Measurements from ENCODE around the gene ACER3. TPM values are rescaled to one million over a fixed set of nuclear protein-coding genes. Genes with fewer than 3 reads are reported as not detected.

ACER3 gene
- total and polyA plus RNA-seq, 2 donors (not counting 1 experiment from before 2014, with no cell fraction given): 3.3 to 12.9 TPM

- Histone ChIP-seq H3K27me3 (replicated peaks in 1 of 4; ENCODE audit: control extremely low read depth in 1 of 4, control insufficient read depth in 3 of 4, insufficient read depth in 4 of 4, low read length in 3 of 4) (peaks cover 0 to 3% (median 0%) of the 10 kb centered on the region in 4 experiments), H2AFZ (ENCODE audit: insufficient read depth, low read depth, low read length, poor library complexity, severe bottlenecking) (no peak overlapping the region), H3K4me1 (ENCODE audit: control insufficient read depth in 2 of 2, insufficient read depth in 2 of 2, low read length in 2 of 2) (peaks cover 11 to 23% of the 10 kb centered on the region in 2 donors), H3K36me3 (replicated peaks in 1 of 2; ENCODE audit: control extremely low read depth in 1 of 2, control insufficient read depth in 1 of 2, extremely low read depth in 1 of 2, insufficient read depth in 2 of 2, low read length in 1 of 2) (no peaks in the 10 kb centered on the region), H3K79me2 (ENCODE audit: control insufficient read depth, insufficient read depth, low read length) (no peaks in the 10 kb centered on the region), H3K27ac (ENCODE audit: low read length in 2 of 2) (no peak overlapping the region), H3K9ac (ENCODE audit: low read length) (no peak overlapping the region), H3K9me3 (ENCODE audit: control extremely low read depth in 1 of 3, control insufficient read depth in 2 of 3, insufficient read depth in 1 of 3, low read length in 2 of 3) (no peaks in the 10 kb centered on the region), H4K20me1 (ENCODE audit: control insufficient read depth, insufficient read depth, low read length, poor library complexity, severe bottlenecking) (no peaks in the 10 kb centered on the region), H3K4me2 (replicated peaks; ENCODE audit: low read depth, low read length, poor library complexity, severe bottlenecking) (no peak overlapping the region), H3K4me3 (ENCODE audit: control extremely low read depth in 1 of 5, extremely low read depth in 1 of 5, insufficient read depth in 1 of 5, low read depth in 2 of 5, low read length in 4 of 5) (no peak overlapping the region)
- Mint-ChIP-seq H3K9me3 (ENCODE audit: insufficient read depth) (no peaks in the 10 kb centered on the region), H3K27ac (no peak overlapping the region), H3K4me1 (peaks cover 17% of the 10 kb centered on the region), H3K4me3 (peak overlapping the region; percentile 78), H3K27me3 (peaks cover 7% of the 10 kb centered on the region)
- no peak for ATAC-seq (ENCODE audit: low read depth)
- ChIA-PET POLR2A (no interaction called here), CTCF (interaction anchor here (0.8 to 1.2 kb wide), 2 partner anchors 20 to 24 kb away, joined by 4 to 5 read pairs; no protein-coding TSS in a partner anchor)
- TF ChIP-seq CTCF (IDR thresholded peaks at IDR 0.05): no peak
- no peak for TF ChIP-seq EZH2 (IDR thresholded peaks at IDR 0.05; ENCODE audit: borderline replicate concordance, insufficient read depth, low read depth, low read length, poor library complexity, severe bottlenecking)
- intact Hi-C loops (cut with micrococcal nuclease): loop anchor here (2.0 to 5.0 kb wide), 4 partner anchors 207 to 929 kb away; partner anchors contain the start of genes ACER3 and PAK1
- no peak for DNase-seq
- 96% methylated on average over 5 of the region's 8 CpGs for WGBS (ENCODE audit: insufficient coverage)
Observed at GRCh38 chr11:77067861-77068443, 207.2 kb downstream of the ACER3 start.
